NCI-H510A (cell line): ENCODE data around the gene HAUS7.

Experiments
- DNase-seq: peaks from one replicate; lab custom pipeline; 2025; lab: John Stamatoyannopoulos, UW

The HAUS7 gene

DNA sequence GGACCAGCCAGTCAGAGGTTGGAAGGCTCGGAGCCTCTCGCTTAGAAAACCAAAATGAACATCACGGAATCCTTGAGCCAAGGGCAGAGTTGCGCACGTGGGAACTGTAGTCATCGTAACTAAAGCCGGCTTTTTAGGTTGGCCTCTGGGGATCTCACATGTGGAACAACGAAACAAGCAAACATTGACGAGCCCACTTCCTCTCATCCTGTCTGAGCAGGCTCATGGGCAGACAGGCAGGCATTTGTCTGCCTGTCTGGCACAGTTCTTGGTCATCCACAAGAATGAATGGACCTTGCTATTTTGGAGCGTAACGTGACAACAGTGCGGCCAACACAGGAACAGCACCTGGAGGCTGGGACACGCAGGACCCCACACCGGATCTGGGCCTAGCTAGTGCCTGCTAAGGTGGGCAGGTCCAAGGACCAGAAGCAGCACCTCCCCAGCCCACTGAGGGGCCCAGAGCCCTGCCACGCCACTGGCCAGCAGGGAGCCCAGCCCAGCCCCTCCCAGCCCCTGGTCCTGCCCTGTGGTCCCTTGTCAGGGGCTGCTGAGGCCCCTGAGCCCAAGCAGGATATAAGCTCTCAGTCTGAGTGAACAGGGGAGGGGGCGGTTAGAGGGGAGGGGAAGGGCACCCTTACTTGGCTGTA lies 15.3 kb downstream of the HAUS7 start:
- DNase-seq = no peak

DNA sequence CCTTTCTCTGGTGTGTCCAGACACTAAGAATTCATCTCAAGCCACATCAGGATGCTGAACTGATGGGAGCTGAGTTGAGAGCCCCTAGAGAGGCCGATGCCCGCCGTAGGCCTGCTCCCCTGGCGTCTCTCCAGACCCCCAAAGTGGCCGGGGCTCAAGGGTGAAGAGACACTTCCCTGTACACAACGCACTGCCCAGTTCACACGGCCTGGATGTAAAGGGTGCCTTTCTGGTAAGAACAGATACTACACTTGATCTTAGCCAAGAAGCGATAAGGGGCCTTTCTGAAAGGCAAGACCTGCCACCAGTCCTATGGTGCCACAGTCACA lies 19.5 kb downstream of the HAUS7 start:
- no peak for DNase-seq

DNA sequence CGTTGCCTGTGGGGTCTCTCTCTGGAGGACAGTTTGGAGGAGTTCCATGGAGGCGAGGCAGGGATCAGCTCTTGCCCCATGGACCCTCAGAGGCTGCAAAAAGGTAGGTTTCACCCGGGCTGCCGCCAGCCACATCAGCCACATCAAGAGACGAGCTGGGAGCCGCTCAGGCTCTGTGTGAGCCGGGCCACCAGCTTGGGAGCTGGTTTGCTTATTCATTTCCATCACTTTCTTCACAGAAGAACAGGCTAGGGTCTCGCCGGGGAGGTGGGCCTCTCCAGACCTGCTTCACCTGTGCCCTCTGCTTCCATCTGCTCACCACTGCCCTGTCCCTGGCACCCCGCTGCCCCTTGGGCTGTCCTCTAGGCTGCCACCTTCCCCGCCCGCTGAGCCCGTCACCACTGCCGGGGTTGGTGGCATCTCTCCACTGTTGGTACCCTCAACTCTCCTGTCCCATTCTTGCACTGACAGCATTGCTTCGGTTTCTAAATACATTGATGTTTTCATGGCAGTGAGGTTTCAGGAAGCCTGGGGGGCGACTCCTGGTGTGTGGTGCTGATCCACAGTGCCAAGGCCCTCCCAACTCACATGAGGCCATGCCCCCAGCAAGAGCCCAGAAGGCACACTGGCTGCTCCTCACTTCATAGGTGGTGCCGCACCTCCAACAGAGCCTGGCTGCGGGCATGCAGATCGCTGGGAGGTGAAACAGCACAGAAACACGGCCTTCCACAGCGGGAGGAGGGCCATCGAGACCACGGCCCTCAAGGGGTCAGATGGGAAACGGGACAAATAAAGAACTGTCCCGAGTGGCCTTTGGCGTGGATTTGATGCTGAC lies 20.0 kb downstream of the HAUS7 start:
- DNase-seq = no peak

DNA sequence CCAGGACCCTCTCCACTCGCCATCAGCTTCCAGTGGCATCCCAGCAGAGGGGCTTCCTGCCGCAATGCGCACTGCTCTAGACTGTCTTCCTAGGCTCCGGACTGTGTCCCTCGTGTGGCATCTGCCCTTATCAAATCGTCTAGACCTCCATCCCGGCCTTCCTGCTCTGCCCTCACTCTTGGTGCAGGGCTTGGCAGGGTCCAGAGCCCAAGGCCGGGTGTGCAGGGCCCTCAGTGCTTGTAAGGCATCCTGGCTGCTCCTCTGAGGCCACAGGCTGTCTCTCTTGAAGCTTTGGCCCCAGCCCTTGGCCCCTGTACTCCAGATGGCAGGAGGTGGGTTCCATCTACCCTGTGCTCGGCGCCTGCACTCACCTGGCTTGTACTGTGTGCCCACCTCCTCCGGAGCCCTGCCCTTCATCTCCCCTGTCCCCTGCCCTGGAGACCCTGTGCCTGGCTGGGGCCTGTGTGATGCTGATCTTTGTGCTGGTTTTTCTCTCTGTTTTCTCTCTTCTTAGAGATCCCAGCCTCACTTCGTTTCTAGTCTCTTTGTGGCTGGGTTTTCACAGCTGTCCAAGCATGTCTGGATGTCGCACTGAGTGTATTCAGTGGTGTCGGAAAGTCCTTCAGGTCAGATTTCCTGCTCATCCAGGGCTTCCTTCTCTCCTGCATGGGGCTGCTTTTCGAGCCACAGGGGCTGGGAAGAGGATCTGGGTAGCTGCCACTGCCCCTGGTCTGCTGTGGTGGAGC lies 20.8 kb downstream of the HAUS7 start:
- no peak for DNase-seq

DNA sequence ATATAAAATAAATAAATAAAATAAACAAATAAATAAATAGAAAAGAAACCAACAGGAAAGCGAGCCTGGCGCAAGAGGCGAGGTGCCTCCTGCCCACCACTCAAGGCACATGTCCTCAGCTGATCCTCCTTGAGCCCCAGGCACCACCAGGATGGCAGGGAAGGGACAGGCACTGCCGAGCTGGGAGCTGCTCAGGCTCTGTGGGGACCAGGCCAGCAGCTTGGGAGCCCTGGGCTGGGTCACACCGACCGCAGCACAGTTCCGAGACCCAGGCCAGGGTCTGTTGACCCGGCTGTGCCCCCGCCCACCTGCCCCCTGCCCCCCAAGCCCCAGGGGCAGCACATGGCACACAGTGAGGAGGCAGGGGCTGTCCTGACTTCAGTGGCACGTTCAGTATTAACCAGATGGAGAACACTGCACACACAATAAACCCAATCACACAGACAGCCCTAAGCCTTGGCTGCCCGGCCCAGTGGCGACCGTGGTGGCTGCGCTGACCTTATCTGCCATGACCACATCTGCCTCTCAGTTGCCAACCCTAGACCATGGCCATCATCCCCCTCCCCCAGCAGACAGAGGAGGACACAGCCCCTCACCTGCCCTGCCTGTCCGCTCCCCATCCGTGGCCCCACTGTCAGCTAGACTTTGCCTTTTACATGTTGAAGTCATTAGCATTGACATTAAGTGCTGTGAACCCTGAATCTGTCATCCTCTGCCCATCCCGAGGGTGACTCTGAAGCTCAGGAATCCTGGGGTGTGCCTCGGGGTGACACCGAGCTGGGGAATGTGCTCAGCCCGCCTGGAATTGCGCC lies 21.6 kb downstream of the HAUS7 start:
- no peak for DNase-seq

DNA sequence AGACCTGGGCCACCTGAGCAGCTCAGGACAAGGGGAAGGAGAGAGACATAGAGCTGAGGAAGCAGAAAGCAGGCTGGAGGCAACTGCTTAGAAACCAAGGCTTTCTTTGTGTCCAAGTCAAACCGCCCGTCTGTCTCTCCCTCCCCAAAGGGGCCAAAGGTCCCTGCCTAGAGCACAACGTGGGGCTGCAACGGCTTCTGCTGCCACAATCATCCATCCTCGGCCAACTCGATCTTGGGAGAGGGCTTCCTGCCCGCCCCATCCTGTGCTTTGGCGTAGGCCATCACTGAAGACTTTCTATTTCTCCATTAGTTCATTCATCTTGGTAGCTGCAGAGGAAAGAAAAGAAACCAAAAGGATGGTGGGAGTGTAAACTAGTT lies 22.8 kb downstream of the HAUS7 start:
- no peak for DNase-seq

DNA sequence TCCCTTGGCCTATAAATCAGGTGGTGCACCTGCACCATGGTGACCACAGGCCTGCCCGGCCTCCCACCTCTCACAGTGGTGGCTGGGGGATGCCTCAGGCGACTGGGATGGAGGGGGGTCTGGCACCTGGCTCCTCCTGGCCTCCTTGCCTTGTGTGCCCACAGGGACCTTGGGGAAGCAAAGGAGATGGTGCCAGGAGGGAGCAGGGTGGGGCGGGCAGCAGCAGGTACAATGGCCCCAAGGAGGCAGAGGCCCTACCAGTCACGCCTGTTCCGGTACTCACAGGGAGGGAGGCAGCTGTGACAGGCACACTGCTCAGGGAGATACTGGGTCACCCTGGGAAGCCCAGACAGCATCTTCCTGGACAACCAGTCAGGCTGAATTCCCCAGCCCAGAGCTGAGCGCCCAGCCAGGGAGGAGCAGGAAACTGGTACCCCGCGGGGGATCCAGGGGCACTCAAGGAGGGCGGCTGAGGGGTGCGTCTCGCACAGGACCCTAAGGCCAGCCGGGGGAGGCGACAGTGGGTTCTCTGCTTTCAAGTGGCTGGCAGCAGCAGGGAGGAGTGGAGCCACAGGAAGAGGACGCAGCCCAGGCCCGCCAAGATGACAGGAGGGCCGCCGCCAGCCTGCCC lies 23.3 kb downstream of the HAUS7 start:
- no peak for DNase-seq

DNA sequence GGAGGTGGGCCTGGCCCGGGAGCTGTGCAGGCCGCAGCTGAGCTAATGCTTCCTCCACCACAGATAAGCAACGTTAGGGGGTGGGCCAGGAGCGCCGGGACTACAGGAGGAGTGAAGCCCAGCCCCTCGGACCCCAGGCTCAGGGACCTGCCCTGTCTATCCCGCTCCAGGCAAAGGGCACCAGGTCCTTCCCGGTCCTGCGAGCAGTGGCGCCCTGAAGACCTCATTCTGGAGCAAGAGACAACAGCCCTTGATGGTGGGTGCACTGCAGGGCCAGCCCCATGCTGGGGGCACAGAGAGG lies 23.8 kb downstream of the HAUS7 start:
- no peak for DNase-seq

DNA sequence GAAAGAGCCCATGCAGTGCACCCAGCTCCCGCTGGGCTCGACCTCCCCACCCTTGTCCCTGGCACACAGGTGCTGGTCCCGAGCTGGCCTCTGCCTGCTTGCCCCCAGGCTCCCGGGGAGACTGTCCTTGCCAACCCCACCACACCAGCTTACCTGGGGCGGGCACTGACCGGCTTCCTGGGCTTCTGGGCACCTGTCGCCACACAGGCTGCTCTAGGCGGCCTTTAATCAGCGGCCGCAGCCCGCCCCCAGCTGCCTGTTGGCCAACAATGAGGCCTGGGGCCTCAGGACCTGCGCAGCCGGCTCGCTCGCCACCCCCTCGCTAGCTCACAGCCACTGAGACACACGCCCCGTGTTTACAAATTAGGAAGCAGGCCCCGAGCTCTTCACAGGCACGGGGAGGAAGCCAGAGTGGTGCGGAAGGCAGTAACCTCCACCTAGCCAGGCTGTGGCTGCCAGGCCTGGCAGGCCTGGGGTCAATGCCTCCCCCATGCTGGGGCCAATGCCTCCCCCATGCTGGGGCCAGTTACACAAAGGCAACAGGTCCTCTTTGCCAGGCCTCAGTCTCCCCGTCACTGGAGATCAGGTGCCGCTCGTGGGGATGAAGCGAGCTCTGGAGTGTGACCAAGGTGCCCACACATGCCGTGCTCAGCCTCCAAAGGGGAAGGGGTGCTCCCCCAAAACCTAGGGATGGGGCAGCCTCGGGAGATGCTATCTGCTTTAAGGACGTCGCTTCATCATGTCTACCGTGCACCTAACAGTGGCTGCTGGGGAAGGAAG lies 24.3 kb downstream of the HAUS7 start, which contains the start of gene TREX2:
TREX2 (minus strand) TSS at position 201 of the 780 bp plus-strand sequence. CDS start 626 bp downstream, outside the sequence.
- no peak for DNase-seq

DNA sequence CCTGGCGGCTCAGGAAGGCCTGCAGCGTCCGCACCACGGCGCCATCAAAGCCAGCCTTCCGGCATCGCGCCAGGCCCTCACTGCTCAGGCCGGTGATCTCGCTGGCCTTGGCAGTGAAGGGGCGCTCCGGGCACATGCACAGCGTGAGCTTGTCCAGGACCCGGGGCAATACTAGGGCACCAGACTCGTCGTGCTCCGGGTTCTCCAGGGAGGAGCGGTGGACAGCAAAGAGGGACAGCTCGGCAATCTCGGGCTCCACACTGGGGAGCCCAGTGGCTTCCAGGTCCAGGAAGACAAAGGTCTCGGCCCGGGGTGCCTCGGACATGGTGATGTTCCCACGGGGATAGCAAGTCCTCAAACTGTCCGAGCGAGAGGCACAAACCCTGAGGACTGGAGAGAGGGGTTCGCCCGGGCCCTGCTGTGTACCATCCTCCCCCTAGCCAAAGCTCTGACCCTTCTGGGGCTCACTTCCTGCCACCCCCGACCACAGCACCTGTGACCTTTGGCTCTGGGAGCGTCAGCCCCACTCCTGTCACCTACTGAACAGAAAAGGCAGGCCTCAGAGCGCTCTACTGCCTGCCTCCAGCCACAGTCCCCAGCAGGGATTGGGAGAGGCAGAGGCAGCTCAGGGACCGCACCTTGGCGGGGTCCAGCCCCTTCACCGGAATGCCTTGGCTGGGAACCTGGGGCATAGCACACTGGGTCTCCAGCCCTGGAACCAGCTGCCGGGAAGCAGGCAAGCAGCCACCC lies 25.1 kb downstream of the HAUS7 start:
- DNase-seq = no peak

DNA sequence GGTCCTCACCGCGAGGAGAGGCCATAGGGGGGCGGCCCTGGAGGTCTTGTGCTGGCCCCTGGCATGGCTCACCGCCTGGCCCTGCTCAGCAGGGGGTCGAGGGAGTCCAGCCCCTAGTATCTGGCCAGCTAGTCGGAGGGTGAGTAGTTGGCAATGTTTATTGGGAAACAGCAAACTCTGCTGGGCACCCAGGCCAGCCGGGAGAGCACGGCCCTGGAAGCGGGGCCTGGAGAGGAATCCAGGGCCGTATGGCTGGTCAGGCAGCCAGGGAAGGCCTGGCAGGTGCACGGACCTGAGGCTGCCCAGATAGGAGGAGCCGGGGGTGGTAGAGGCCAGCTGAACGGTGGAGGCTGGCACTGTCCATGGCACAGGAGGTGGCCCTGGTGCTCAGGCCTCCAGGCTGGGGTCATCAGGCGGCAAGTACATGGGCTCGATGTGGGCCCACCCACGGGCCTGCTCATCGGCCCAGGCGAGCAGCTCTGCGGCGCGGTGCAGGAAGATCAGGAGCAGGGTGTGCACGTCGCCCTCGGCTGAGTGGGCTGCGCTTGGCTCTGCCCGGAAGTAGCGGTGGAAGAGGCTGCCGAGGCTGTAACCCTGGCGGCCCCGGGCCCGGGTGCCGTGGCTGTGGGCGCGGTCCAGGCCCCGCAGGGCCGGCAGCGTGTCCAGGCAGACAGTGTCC lies 25.9 kb downstream of the HAUS7 start:
- DNase-seq = no peak

DNA sequence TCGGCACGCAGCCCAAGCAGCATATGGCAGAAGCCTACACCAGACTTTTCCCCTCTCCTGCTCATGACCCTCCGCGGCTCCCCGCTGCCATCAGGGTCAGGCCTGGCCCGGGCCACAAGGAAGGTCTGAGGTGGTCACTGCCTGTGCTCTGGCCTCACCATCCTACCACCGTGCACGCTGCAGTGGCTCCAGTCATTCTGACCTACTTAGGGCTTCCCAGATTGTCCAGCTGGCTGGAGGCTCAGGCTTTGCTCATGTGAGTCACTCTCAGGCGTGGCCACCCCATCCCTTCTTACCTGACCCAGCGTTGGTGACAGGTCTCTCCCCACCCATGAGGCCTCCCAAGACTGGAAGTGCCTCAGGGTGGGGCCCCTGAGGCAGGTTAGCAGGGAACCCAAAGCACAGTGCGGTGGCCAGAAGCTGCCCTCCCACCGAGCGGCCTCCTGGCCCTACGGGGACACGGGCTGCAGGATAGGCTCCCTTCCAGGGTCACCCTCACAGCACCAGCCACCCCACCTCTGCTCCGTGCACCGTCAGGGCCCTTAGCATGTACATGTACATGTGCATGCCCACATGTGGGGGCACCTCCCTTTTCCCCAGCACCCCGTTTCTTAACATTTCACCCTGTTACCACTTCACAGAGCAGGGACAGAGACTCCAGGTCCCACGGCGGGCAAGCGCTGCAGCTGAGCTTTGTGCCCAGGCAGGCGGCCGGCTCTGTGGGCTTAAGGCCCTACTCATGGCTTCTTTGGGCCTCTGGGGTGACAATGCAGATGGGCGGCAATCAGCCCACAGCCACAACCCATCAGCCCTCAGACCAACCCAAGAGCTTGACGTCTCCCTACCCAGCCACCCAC lies 26.7 kb downstream of the HAUS7 start:
- DNase-seq = no peak

DNA sequence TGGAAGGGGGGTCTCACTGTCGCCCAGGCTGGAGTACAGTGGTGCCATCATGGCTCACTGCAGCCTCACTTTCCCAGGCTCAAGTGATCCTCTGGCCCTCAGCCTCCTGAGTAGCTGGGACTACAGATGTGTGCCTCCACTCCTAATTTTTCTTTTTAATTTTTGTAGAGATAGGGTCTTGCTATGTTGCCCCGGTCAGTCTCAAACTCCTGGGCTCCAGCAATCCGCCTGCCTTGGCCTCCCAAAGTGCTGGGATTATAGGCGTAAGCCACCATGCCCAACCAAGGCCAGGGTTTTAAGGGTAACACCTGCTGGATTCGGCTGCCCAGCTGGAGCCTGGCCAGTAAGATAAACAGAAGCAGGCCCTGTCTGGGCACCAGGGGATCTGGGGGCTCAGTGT lies 27.9 kb downstream of the HAUS7 start:
- DNase-seq = no peak

DNA sequence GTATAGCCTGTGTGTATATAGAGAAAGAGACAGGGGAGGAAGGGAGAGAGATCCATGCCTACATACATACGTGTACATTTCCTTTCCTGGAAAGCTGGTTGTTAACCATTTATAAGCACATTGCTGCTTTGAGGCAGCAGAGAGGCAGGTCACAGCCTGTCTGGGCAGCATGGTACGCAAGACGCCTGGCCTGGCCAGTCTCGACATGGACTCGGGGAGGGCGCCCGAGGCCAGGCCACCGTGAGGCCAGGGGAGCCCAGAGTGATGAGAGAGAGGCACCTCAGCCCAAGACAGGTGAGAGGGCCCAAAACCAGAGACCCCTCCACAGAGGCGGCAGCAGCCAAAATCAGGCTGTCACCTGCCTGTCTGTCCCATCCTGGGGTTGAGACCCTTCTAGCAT lies 28.4 kb downstream of the HAUS7 start:
- no peak for DNase-seq

DNA sequence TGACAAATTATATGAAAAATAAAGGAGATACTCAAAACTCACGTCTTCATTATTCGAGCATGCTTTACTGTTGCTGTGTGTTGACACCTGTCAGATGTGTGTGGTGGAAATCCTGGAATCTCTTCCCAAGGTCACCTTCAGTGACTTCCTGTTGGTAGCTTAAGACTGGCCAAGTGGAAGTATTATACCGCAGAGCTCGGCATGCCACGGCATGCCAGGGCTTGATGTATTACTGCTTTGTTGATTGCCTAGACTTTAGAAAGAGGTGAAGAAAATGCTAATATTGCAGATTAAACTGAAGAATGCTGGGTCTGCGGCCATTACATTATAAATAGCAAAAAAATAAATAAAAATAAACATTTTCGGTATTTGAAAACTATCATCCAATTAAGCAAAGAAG lies 29.1 kb downstream of the HAUS7 start:
- DNase-seq = no peak

DNA sequence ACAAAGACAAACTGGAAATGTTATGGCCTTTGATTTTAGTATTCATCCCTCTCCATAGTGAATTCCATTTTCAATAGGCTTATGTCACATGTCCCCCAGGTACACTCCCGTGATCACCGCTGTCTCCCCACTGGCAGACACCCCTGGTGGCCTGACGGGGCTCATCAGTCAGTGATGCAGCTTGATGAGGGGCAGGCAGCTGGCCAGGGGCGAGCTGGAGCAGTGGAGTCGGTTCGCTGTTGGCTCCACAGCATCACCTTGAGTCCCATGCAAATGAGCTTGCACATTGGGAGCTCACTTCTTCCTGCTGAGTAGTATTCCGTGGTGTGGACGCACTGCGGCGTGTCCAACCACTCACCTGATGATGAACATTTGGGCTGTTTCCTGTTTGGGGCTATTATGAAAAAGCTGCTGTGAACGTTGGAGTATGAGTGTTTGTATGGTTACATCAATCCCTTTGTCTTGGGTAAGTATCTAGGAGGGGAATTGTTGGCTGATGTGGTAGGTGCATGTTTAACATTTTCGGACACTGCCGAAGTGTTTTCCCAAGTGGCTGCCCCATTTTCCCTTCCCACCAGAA lies 29.7 kb downstream of the HAUS7 start:
- no peak for DNase-seq

DNA sequence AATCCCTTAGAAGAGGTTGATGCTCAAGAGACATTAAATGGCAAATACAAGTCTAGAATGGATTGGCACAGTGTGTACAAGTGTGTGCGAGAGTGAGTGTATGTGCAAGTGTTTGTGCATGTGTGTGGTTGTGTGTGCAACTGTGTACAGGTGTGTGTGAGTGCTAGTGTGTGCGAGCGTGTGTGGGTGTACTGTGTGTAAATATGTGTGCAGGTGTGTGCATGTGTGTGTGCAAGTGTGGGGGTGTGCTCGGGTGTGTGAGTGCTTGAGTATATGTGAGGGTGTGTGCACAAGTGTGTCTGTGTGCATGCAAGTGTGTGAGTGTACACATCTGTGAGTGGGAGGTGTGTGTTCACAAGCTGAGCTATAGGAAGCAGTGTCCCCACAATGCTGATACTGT lies 30.4 kb downstream of the HAUS7 start:
- no peak for DNase-seq

DNA sequence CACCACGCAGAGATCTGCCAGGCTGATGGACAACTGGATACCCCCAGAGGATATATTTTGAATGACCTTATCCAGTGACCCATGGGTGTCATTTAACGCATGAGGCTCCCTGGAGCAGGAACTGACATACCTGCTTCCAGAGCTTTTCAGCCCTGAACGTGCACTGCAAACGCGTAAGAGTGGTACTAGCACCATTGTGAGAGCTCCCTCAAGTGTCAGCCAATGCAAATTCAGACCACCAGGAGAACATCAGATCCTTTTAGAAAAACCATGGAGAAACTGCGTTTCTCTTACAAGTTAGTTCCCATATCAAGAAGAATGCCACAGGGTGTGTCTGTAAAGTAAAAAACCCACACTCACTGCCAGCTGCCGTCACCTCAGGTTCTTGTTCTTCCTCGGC lies 31.8 kb downstream of the HAUS7 start:
- no peak for DNase-seq

DNA sequence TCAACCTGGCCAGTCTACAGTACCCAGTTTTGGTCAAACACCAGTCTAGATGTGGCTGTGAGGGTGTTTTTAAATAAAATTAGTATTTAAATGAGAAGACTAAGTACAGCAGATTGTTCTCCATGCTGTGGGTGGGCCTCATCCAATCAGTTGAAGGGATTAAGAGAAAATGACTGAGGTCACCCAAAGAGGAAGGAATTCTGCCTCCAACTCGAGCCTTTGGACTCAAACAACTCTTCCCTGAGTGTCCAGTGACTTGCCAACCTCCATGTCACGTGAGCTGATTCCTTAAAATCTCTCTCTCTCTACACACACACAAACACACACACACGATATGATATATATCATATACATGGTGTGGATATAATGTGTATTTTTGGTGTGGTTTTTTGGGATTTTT lies 34.5 kb downstream of the HAUS7 start:
- no peak for DNase-seq
